ENCODE measurements around the gene LCMT2. TPM values are rescaled to one million over a fixed set of nuclear protein-coding genes. Genes with fewer than 3 reads are reported as not detected.
A peak's percentile ranks its signal among the peaks of the same experiment; 100 is the strongest.

LCMT2 gene
- total and polyA plus RNA-seq, 10 of the 15 experiments (the other 5 are each of a cell fraction or from before 2014, with no cell fraction given), result 2.1 to 17.2 (median 14.9) TPM

DNA sequence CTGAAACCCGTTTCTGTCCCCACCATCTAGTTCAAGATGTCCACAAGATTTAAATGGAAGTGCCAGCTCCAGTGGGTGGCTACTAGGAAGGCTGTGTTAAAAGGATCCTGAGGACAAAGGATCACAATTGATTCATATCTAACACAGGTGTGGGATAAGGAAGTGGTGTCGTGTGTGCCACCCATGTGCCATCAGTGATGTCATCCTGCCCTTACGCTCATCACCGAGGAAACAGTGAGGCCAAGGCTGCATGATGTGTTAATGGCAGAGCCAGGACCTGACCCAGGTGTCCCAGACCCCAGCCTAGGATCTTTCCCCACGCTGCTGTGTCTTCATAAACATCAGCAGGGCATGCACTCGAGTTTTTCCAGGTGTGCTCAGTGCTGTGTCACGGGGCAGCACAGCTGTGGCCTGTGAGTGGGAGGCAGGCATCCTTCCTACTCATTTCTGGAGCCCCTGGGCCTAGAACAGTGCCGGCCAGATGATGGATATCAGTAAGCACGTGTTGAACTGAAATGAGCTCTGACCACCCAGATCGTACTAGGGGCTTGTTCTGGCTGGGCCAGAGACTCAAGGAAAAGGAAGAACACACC, 53.0 kb downstream of the LCMT2 start:
- Histone ChIP-seq H2AFZ (ENCODE audit: control insufficient read depth, low read depth, low read length) (no peak overlapping the region; the same call in 1 of the 2 replicates), H3K79me2 (ENCODE audit: control insufficient read depth, insufficient read depth, low read length) (no peaks in the 10 kb centered on the region), H4K20me1 (ENCODE audit: control insufficient read depth, insufficient read depth) (no peaks in the 10 kb centered on the region), H3K4me2 (ENCODE audit: control insufficient read depth, insufficient read depth) (no peak overlapping the region), H3K9me3 (replicated peaks; ENCODE audit: control insufficient read depth, insufficient read depth, low read length) (no peaks in the 10 kb centered on the region), H3K4me1 (ENCODE audit: control insufficient read depth, insufficient read depth, low read length) (no peaks in the 10 kb centered on the region), H3K9ac (ENCODE audit: control insufficient read depth, insufficient read depth, low read length) (no peak overlapping the region), H3K4me3 (no peak overlapping the region), H3K27ac (ENCODE audit: control insufficient read depth, insufficient read depth) (no peak overlapping the region), H3K27me3 (replicated peaks in 1 of 2; ENCODE audit: control insufficient read depth in 2 of 2, insufficient read depth in 2 of 2, low read length in 1 of 2) (no peaks in the 10 kb centered on the region), H3K36me3 (ENCODE audit: control insufficient read depth in 2 of 2, insufficient read depth in 2 of 2, low read length in 1 of 2) (no peaks in the 10 kb centered on the region)
- no peak for DNase-seq (ENCODE audit: low read depth, low spot score)
- in situ Hi-C loops (cut with MboI) (no loop called here), intact Hi-C loops (cut with micrococcal nuclease; ENCODE audit: unreplicated experiment) (no loop called here)
- 8% methylated on average over 10 of the region's 10 CpGs for WGBS (ENCODE audit: insufficient coverage, insufficient replicate concordance, low lambda C conversion rate, missing lambda C conversion rate)
- RAD21 ChIA-PET (ENCODE audit: unreplicated experiment), result interaction anchor here (0.6 to 2.3 kb wide), 3 partner anchors 8 to 83 kb away, joined by 4 to 11 read pairs (median 9); no protein-coding TSS in a partner anchor
- TF ChIP-seq, protein P1, sequence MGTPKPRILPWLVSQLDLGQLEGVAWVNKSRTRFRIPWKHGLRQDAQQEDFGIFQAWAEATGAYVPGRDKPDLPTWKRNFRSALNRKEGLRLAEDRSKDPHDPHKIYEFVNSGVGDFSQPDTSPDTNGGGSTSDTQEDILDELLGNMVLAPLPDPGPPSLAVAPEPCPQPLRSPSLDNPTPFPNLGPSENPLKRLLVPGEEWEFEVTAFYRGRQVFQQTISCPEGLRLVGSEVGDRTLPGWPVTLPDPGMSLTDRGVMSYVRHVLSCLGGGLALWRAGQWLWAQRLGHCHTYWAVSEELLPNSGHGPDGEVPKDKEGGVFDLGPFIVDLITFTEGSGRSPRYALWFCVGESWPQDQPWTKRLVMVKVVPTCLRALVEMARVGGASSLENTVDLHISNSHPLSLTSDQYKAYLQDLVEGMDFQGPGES (IDR thresholded peaks at IDR 0.05), result no peak
- TF ChIP-seq TCF12 (IDR thresholded peaks at IDR 0.05; ENCODE audit: low read depth, low read length), result peak; percentile 45; the same call in 1 of the 2 replicates
- SMC1A ChIA-PET (ENCODE audit: uncharacterized antibody, unreplicated experiment), result interaction anchor here (1.6 to 1.7 kb wide), 2 partner anchors 8 to 52 kb away, joined by 9 to 12 read pairs; no protein-coding TSS in a partner anchor
- ATAC-seq, result no peak
- no peak for FAIRE-seq
- no TSS peak for BruUV-seq (replicated peaks)
- CTCF ChIA-PET, result interaction anchor here (1.7 to 21.1 kb wide), 3 partner anchors 9 to 50 kb away, joined by 4 to 518 read pairs (median 19); partner anchors contain the start of gene EPB42
- POLR2A ChIA-PET, result no interaction called here

DNA sequence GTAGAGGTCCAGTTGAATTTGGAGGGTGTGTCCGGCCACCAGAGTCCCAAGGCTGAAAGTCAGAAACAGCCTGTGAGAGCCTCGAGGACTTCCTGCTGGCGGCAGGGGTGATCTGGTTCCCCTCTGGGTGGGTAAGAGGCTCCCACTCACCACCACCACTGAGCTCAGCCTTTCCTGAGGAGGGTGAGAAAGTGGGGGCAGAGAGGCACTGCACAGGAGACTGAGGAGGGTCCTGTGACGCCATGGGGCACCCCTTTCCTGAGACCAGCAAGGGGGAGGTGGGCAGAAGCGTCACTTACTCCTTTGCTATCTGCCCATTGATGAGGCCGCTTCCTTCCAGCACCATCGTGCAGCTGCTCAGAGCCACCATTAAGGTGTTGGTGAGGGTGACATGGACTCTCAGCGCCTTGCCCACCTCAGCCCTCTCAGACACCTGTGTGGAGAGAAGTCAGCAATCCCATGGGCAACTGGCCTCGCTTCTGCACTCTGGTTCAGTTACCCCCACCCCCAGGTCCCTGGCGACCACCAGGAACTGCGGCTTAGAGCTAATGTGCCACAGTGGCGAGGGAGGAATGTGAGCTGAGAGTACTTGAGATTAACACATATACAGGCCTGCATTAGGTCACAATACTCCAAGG, 53.7 kb downstream of the LCMT2 start:
- Histone ChIP-seq H3K9ac (ENCODE audit: control insufficient read depth, insufficient read depth, low read length) (no peak overlapping the region), H3K4me1 (ENCODE audit: control insufficient read depth, insufficient read depth, low read length) (no peaks in the 10 kb centered on the region), H3K9me3 (replicated peaks; ENCODE audit: control insufficient read depth, insufficient read depth, low read length) (no peaks in the 10 kb centered on the region), H3K79me2 (ENCODE audit: control insufficient read depth, insufficient read depth, low read length) (no peaks in the 10 kb centered on the region), H3K27ac (ENCODE audit: control insufficient read depth, insufficient read depth) (no peak overlapping the region), H3K27me3 (replicated peaks in 1 of 2; ENCODE audit: control insufficient read depth in 2 of 2, insufficient read depth in 2 of 2, low read length in 1 of 2) (no peaks in the 10 kb centered on the region), H4K20me1 (ENCODE audit: control insufficient read depth, insufficient read depth) (no peaks in the 10 kb centered on the region), H3K36me3 (ENCODE audit: control insufficient read depth in 2 of 2, insufficient read depth in 2 of 2, low read length in 1 of 2) (no peaks in the 10 kb centered on the region), H3K4me3 (no peak overlapping the region), H2AFZ (ENCODE audit: control insufficient read depth, low read depth, low read length) (no peak overlapping the region; the same call in 1 of the 2 replicates), H3K4me2 (ENCODE audit: control insufficient read depth, insufficient read depth) (no peak overlapping the region)
- RAD21 ChIA-PET (ENCODE audit: unreplicated experiment), result interaction anchor here (0.6 to 2.3 kb wide), 4 partner anchors 9 to 83 kb away, joined by 4 to 11 read pairs (median 8); no protein-coding TSS in a partner anchor
- no TSS peak for BruUV-seq (replicated peaks)
- no peak for FAIRE-seq
- in situ Hi-C loops (cut with MboI), result no loop called here
- TF ChIP-seq ZZZ3 (IDR thresholded peaks at IDR 0.05; ENCODE audit: control insufficient read depth, insufficient read length, low read depth) (no peak), ZNF24 (IDR thresholded peaks at IDR 0.05) (no peak), E2F8 (IDR thresholded peaks at IDR 0.05; ENCODE audit: low read depth, partially characterized antibody) (no peak), SP1 (IDR thresholded peaks at IDR 0.05; ENCODE audit: low read depth, low read length) (no peak), TCF3 (IDR thresholded peaks at IDR 0.05; ENCODE audit: borderline replicate concordance, insufficient read depth, low read depth, low read length) (no peak), CREM (IDR thresholded peaks at IDR 0.05; ENCODE audit: low read depth) (no peak), TCF7 (IDR thresholded peaks at IDR 0.05; ENCODE audit: borderline replicate concordance) (no peak), YBX1 (IDR thresholded peaks at IDR 0.05) (no peak), MTA3 (IDR thresholded peaks at IDR 0.05; ENCODE audit: borderline replicate concordance, low read length) (no peak)
- ATAC-seq, result no peak
- CTCF ChIA-PET, result interaction anchor here (1.7 to 21.1 kb wide), 3 partner anchors 8 to 49 kb away, joined by 4 to 518 read pairs (median 19); partner anchors contain the start of gene EPB42
- intact Hi-C loops (cut with micrococcal nuclease; ENCODE audit: unreplicated experiment), result no loop called here
- DNase-seq (ENCODE audit: low read depth, low spot score), result no peak
- SMC1A ChIA-PET (ENCODE audit: uncharacterized antibody, unreplicated experiment), result interaction anchor here (0.6 to 1.7 kb wide), 4 partner anchors 9 to 154 kb away, joined by 3 to 12 read pairs (median 6); no protein-coding TSS in a partner anchor
- 39% methylated on average over 12 of the region's 12 CpGs for WGBS (ENCODE audit: insufficient coverage, insufficient replicate concordance, low lambda C conversion rate, missing lambda C conversion rate)
- POLR2A ChIA-PET, result no interaction called here

Measured in GM12878 (cell line).